HG03135 (cell line): ENCODE measurements around the gene CD14.
"Not testable (repeated sequence)": the region's sequence is repeated elsewhere in the genome, so short reads cannot be mapped to it uniquely, and the experiment has no call there.

ENCODE experiments used
- ATAC-seq: cut with Tn5 transposase; IDR thresholded peaks from one replicate; pipeline ENCODE4 v1.9.1; 2021; ENCODE audit warnings: mild to moderate bottlenecking, moderate library complexity; ENCODE audit not compliant: unreplicated experiment

CD14 gene

DNA sequence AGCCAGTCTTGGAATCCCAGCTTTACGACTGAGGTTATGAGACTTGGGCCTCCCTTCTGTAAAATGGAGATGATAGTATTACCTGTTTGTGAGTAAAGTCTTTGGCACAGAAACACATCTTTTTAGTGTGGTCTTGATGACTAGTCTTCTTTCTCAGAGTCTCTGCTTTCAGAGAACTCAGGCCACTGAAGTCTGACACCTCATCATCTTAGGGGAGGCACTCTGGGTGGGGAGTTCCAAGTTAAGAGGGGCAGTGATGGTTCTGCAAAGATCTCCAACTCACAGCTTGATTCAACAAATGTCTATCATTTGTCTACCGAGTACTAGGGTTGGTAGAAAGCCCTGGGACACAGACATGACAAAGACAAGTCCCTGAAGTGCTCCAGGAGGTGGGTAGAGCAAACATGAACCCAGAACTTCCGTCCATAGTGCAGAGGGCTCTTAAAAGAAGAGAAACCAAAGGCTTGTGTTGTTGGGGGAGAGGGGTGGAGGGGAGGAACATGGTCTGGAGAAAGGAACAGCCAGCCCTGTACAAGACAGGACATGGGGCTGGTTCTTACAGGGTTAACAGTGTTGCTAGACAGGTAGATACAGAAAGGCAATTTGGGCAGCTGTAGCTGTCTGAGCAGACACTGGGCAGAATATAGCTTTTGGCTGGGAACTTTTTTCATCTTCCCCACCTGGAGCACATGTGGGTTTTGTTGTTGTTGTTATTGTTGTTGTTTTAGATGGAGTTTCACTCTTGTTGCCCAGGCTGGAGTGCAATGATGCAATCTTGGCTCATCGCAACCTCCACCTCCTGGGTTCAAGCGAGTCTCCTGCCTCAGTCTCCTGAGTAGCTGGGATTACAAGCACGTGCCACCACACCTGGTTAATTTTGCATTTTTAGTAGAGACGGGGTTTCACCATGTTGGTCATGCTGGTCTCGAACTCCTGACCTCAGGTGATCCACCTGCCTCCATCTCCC, 2.6 kb upstream of the CD14 start:
- no peak for ATAC-seq

DNA sequence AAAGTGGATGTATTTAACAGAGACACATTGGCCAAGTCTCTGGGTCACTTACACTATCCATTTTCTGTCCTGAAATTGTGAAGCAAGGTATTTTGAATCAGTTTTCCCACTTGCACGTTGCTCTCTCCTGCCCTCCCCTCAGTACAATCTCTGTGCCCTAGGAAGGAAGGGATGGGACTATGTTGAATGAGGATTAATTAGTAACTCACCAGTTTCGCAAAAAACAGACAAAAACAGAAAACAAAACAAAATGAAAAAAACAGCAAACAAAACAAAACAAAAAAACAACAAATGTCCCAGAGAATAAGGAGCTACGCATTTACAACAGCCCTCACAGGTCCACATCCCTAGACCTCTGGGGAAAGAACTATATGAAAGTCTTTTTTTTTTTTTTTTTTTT, 1.1 kb upstream of the CD14 start:
- no peak for ATAC-seq

DNA sequence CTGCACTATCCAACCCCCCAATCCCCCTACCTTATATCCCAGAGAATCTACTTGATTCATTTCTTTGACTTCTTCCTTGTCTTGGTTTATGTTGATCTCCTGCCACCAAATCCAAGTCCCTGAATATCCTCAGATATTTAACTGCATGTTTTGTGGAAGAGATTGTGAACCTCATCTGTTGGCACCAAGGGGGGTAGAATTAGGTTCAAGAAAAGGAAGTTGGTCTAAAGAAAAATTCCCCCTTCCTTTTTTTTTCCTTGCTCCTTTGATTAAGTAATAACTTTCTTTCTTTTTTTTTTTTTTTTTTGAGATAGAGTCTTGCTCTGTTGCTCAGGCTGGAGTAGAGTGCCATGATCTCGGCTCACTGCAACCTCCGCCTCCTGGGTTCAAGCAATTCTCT, 526 bp upstream of the CD14 start:
- no peak for ATAC-seq

DNA sequence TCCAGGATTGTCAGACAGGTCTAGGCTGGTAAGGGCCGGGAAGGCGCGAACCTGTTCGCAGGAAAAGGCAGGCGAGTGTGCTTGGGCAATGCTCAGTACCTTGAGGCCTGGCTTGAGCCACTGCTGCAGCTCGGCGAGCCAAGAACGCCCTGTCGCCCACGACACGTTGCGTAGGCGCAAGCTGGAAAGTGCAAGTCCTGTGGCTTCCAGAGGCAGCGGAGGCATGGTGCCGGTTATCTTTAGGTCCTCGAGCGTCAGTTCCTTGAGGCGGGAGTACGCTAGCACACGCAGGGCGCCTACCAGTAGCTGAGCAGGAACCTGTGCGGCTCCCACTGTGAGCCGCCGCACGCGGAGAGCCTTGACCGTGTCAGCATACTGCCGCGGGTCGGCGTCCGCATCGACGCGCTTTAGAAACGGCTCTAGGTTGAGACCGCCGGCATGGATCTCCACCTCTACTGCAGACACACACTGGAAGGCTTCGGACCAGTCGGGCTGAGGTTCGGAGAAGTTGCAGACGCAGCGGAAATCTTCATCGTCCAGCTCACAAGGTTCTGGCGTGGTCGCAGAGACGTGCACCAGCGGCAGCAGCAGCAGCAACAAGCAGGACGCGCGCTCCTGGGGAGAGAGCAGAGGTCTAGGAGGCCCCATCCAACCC, 482 bp downstream of the CD14 start:
- ATAC-seq, result peak; percentile 51

DNA sequence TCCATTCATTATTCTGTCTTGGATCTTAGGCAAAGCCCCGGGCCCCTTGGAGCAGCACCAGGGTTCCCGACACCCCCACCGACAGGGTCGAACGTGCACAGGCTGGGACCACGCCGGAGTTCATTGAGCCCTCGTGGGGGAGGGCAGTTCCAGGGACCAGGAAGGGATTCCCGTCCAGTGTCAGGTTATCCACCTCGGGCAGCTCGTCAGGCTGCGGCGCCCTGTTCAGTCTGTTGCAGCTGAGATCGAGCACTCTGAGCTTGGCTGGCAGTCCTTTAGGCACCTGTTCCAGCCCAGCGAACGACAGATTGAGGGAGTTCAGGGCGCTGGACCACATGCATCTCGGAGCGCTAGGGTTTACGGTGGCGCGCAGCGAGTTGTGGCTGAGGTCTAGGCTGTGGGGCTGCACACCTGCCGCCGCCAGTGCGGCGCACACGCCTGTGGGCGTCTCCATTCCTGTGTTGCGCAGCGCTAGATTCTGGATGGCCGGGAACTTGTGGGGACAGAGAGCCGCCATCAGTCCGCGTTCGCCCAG, 1.1 kb downstream of the CD14 start:
- peak; percentile 44 for ATAC-seq

DNA sequence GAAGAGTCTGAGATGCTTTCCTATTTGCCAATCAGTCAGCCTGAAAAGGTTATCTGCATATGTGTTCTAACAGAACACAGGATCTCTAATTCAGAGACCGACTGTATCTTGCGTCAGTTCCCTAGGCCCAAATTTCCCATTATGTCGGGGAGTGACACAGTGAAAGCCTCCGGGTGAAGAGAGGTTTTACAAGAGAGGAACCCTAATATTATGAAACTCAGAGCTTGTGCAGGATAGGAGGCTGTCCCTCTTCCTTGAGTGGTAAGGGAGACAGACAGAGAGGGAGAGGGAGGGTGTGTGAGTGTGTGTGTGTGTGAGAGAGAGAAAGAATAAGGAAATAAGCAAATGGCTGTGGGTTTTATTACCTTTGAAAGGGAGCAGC, 1.9 kb downstream of the CD14 start:
- no peak for ATAC-seq

DNA sequence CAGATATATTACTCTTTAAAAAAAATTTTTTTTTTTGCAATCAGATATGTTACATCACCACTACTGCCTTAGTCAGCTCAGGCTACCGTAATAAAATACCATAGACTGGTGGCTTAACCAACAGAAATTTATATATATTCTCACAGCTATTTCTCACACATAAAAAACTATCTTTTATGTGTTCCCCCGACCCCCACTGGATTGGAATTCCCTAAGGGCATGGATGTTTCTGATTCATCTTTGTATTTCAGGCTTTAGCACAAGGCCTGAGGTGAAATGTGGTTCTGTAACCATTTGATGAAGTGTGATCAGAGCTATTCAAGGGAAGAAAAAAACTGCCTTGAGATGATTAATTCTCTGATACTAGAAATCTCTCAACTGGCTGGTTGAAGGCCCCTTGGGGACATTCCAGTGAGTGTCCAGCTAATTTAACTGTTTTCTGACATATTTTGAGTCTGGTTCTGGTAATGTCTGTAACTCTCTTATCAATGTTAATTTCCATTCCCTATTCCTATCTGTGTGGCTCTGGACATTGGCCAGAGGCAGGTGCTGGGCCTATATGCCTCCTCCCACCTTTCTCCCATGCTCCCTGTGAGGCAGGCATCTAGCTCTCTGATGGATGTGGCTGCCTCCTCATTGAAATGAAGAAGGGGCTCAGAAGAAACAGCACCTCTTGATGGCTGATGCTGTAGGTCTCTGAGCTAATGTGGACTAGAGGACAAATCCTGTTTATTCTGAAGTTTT, 2.5 kb downstream of the CD14 start:
- no peak for ATAC-seq

DNA sequence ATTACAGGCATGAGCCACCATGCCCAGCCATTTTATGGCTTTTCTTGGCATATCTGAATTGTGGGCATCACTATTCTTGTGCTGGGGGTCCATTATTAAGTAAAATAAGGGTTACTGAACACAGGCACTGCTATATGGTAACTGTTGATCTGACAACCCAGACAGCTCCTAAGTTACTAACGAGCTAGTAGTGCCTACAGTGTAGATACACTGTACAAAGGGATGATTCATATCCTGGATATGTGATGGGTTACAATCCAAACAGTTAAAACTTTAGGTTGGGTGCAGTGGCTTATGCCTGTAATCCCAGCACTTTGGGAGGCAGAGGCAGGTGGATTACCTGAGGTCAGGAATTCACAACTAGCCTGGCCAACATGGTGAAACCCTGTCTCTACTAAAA, 4.3 kb downstream of the CD14 start:
- ATAC-seq, result no peak

DNA sequence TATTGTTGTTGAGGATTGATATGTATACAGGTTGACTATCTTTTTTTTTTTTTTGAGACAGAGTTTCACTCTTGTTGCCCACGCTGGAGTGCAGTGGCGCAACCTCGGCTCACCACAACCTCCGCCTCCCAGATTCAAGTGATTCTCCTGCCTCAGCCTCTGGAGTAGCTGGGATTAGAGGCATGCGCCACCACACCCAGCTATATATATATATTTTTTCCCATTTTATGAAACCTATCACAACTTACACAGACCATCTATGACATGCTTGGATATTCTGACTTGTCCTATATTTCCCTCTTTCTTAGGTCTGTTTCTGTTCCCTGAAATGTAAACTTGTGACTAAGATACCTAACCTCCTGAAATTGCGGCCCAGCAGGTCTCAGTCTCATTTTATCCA, 5.0 kb downstream of the CD14 start:
- no peak for ATAC-seq

DNA sequence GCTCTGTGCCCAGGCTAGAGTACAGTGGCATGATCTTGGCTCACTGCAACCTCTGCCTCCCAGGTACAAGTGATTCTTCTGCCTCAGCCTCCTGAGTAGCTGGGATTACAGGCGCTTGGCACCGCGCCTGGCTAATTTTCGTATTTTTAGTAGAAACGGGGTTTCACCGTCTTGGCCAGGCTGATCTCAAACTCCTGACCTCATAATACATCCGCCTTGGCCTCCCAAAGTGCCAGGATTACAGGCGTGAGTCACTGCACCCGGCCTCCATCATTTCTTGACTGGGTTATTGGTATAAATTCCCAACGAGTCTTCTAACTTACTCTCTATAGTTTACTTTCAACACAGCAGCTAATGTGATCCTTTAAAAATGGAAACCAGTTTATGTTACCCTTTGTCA, 8.1 kb downstream of the CD14 start:
- not testable (repeated sequence) for ATAC-seq

DNA sequence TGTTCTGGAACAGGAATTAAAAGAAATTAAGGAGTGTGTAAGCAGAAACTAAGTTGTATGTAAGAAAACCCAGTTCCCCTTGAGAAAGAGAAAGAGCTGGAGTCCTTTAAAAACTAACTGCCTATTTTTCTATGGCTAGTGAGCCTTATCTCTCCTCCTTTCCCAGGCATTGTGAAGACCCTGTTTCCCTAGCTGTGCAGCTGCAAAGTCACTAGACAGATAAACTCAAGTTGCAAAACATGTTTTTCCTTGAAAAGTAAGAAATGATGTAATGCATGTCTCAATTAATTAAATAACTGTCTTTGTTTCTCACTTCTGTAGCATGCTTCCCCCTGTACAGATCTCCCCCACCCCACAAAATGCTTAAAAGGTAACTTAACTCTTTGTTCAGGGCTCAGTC, 9.9 kb downstream of the CD14 start:
- not testable (repeated sequence) for ATAC-seq

DNA sequence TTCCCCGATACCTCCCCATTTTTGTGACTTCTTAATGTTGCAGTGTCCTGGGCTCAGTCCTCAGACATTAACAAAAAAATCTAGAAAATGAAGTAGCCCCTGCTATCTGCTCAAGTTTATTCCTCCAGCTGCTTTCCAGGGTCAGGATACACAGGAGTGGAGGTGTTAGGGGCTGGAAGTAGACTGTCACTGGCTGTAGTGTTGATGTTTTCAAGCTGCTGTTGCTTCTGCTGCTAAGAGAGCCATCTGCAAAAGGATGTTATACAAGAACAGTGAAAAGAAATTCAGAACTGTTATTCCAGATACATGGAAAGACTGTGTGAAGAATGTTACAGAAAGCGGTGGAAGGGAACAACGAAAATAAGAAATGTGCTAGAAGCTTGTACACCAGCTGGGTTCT, 10.7 kb downstream of the CD14 start:
- no peak for ATAC-seq

DNA sequence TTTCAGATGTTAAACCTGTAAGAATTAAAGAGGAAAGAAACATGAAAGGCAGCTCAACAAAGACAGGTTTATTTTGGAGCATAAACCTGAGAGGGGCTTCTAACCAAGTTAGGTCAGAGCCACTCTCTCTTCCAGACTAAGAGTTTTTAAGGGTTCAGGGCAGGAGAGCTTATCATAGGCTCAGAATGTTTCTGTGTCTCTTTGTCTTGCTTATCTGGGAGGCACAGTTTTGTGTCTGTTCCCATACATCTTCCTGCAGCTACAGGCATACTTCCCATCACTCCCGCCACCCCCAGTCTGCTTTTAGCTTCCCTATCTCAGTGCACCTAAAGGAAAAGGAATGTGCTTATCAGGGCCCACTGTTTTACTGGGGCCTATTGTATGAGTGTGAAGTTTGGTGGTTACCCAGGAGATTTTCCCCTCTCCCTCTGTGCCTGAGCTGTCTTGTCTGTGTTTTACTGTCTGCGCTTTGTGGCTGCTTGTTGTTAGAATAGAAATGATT, 21.9 kb downstream of the CD14 start:
- no peak for ATAC-seq

DNA sequence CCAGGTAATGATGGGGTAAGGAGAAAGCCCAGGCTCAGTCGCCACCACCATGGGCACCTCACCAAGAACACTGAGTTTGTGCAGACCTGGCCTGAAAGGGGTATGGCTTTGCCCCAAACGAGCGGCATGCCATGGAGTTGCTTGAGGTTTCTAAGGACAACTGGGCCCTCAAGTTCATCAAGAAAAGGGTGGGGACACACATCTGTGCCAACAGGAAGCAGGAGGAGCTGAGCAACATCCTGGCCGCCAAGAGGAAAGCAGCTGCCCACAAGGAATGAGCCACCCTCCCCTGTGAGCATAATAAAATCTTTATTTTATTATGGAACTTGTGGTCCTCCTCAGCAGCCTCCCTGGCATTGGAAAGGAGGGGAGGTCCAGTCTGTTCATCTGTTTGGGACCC, 23.8 kb downstream of the CD14 start:
- no peak for ATAC-seq

DNA sequence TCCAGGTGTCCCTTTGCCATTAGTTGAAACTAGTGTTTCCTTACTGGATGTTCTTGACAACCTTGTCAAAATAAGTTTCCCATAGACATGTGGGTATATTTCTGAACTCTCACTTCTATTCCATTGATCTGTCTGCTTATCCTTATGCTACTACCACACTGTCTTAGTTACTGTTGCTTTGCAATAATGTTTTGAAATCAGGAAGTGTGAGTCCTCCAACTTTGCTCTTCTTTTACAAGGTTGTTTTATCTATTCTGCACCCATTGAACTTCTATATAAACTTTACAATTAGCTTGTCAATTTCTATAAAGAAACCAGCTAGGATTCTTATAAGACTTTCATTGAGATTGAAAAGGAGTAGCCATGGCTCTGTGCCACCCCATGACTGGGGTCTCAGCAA, 24.3 kb downstream of the CD14 start:
- ATAC-seq, result no peak

DNA sequence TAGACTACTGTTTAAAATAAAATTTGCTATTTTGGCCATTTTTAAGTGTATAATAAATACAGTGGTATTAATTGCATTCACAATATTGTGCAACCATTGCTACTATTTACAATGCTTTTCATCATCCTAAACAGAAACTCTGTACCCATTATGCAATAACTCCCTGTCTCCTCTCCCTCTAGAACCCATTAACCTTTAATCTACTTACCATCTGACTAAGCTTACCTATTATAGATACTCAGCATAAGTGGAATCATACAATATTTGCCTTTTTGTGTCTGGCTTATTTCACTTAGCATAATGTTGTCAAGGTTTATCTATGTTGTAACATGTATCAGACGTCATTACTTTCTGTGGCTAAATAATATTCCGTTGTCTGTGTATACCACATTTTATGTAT, 25.9 kb downstream of the CD14 start:
- no peak for ATAC-seq

DNA sequence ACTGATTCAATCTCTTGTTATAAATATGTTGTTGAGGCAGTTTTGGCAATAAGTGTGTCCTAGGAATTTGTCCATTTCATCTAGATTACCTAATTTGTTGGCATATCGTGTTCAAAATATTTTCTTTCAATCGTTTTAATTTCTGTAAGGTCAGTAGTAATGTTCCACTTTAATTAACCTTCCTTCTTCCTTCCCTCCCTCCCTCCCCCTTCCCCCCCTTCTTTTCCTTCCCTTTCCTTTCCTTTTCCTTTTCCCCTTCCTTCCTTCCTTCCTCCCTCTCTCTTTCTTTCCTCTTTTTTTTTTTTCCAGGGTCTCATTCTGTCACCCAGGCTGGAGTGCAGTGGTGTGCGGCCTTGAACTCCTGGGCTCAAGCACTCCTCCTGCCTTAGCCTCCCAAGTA, 27.1 kb downstream of the CD14 start:
- no peak for ATAC-seq

DNA sequence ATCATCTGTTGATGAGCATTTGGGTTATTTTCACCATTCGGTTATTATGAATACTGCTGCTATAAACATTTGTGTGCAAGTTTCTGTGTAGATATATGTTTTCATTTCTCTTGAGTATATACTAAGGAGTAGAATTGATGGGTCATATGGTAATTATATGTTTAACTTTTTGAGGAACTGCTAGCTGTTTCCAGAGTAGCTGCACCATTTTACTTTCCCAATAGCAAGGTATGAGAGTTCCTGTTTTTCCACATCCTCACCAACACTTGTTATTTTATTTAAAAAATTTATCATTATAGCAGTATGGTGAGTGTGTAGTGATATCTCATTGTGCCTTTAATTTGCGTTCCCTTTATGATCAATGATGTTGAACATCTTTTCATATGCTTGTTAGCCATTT, 29.2 kb downstream of the CD14 start:
- no peak for ATAC-seq

DNA sequence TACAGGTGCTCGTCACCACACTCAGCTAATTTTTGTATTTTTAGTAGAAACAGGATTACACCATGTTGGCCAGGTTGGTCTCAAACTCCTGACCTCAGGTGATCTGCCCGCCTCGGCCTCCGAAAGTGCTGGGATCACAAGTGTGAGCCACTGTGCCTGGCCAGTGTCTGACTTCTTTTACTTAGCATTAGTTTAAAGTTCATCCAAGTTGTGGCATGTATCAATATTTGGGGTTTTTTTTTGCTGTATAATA, 29.6 kb downstream of the CD14 start:
- ATAC-seq, result not testable (repeated sequence)

DNA sequence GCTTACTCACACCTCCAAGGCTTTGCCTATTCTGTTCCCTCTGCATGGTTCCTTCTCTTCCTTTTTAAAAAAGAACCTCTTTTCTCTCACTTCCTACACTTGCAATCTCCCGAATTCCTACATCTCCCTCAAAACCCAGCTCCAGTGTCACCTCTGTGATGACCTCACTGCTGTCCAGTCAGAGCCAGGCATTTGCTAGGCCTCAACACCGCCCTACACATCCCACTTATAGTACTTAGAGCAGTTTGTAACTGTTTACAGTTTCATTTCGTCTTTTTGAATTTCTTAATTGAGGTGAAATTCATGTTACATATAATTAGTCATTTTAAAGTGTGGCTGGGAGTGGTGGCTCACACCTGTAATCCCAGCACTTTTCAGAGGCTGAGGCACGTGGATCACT, 30.8 kb downstream of the CD14 start:
- ATAC-seq, result no peak

DNA sequence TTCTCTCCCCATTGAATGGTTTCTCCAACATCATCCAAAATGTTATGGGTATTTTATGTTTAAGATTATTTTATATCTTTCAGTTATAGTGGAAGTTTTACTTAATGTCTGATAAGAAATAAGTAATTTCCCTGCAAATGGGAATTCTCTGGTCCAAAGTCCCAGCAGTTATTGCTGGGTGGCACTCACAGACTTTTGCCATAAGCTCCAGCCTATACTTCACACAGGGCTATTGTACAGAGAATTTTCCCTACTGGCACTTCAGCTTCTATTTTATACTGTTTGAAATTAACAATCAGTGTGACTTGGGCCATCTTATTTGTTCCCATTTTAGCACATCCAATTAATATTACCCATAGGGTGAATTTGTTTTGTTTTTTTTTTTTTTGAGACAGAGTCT, 32.9 kb downstream of the CD14 start:
- no peak for ATAC-seq

DNA sequence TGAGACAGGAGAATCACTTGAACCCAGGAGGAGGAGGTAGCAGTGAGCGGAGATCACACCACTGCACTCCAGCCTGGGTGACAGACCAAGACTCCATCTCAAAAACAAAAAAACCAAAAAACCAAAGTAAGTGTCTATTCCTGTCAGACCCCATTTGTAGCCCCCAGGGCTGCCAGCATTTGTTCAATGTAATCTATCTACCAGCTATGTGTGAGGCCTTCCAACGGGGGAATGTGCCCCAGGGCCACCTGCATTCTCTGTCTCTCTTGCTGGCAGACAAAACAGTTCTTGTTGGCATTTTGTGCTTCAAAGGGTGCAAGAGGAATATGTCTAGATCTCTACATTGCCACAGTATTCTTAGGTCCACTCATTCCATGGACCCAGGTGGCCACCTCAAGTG, 34.1 kb downstream of the CD14 start:
- ATAC-seq, result no peak
